Prostate gland (tissue), 2 donors: ENCODE measurements around the gene STARD5.

Experiments
- CTCF ChIP-seq, 4 experiments: fragments of 200-600 bp in 2 of 4; fragments of 450-650 bp in 2 of 4; sonication (generic) in 2 of 4; IDR thresholded peaks; 1 replicate in 3 of 4; 2 replicates in 1 of 4; pipeline ENCODE4 v1.5.1; 2016 to 2019; ENCODE audit warnings: antibody characterized with exemption in 4 of 4, mild to moderate bottlenecking in 2 of 4, moderate library complexity in 2 of 4
- POLR2A ChIP-seq: fragments of 450-650 bp; IDR thresholded peaks from one replicate; pipeline ENCODE4 v1.6.1; 2016; ENCODE audit warnings: antibody characterized with exemption, mild to moderate bottlenecking
- POLR2AphosphoS5 ChIP-seq: sonication (generic); formaldehyde crosslinking; IDR thresholded peaks from one replicate; pipeline ENCODE4 v1.6.1; 2017; ENCODE audit warnings: antibody characterized with exemption

GRCh38 chr15:81281766-81282605 lies 42.0 kb downstream of the STARD5 start:
- TF ChIP-seq CTCF (IDR thresholded peaks at IDR 0.05): no peak
- no peak for TF ChIP-seq POLR2AphosphoS5
- no peak for TF ChIP-seq POLR2A
